GM10847 (cell line): ENCODE measurements around the gene DNAJC30.

Experiments
- POLR2A ChIP-seq: IDR thresholded peaks from 2 replicates; pipeline ENCODE4 v1.6.1; 2011; ENCODE audit not compliant: insufficient read length; ENCODE audit errors: extremely low read depth

DNAJC30 gene

GRCh38 chr7:73683056-73683787, at the start of gene DNAJC30, which contains the start of gene BUD23:
TSS of gene DNAJC30 (minus strand) at chr7:73683453. CDS start at chr7:73683423, 30 bp downstream.
TSS of gene BUD23 (plus strand) at chr7:73683597. CDS start at chr7:73683626, 29 bp downstream.
- peak; percentile 91 for TF ChIP-seq POLR2A

DNA sequence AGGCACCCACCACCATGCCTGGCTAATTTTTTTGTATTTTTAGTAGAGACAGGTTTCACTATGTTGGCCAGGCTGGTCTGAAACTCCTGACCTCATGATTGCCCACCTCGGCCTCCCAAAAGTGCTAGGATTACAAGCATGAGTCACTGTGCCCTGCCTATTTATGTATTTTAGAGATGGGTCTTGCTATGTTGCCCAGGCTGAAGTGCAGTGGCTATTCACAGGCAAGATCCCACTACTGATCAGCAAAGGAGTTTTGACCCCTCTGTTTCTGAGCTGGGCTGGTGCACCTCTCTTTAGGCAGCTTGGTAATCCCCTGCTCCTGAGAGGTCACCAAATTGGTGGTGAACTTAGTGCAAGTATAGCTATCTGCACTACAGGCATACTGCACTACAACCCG, 49.1 kb upstream of the DNAJC30 start:
- TF ChIP-seq POLR2A, result no peak

- no peak for TF ChIP-seq POLR2A
Measured at GRCh38 chr7:73730485-73730884, 47.2 kb upstream of the DNAJC30 start.

GRCh38 chr7:73728551-73728950, 45.3 kb upstream of the DNAJC30 start:
- no peak for TF ChIP-seq POLR2A

DNA sequence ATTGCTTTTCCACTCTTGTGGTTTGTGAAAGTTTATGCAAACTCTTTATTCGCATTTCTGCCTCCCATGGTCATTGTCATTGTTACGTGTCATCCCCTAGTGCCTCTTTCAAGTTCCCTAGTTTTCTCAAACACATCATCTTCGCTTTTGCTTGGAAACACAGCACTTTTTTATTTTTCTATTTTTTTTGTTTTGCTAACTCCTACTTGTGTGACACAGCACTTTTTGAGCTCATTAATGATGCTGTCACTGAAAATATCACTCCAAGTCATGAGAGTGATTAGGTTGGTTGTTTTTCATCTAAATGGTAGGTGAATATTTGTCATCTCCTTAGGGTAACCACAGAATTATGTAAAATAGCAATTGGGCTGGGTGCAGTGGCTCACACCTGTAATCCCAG, 44.7 kb upstream of the DNAJC30 start:
- no peak for TF ChIP-seq POLR2A

DNA sequence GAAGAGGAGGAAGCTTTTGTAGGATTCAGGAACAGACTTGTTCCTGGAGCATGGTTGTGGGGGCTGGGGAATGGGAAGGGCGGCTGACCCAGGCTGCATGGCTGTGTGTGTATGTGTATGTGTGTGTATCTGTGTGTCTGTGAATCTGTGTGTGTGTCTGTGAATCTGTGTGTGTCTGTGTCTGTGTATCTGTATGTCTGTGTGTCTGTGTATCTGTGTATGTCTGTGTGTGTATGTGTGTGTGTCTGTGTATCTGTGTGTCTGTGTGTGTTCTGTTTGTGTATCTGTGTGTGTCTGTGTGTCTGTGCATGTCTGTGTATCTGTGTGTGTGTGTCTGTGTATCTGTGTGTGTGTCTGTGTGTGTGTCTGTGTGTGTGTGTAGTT, 42.8 kb upstream of the DNAJC30 start:
- no peak for TF ChIP-seq POLR2A

DNA sequence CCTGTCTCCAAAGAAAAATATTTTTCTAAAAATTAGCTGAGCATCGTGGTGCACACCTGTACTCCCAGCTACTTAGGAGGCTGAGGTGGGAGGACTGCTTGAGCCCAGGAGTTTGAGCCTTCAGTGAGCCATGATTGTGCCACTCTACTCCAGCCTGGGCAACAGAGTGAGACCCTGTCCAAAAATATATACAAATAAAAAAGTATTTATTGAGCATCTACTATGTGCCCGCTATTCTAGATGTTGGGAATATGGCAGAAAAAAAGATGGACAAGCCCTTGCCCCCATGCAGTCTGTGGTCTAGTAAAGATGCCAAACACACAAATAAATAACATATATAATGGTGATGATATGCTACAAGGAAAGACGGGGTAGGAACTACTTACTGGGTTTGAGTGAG, 40.6 kb upstream of the DNAJC30 start:
- TF ChIP-seq POLR2A, result no peak

DNA sequence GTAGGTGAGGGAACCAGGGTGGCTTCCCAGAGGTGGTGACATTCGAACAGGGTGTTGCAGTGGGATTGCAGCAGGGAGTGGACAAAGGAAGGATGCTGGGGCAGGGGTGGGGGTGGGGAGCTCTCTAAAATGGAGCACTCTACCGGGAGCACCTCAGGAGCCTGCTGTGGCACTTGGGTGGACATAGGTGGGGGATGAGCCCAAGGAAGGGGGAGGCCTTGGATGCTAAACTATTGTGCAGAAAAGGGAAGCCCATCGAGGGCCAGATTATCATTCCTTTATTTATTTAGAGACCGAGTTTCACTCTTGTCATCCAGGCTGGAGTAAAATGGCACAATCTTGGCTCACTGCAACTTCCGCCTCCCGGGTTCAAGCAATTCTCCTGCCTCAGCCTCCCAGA, 39.5 kb upstream of the DNAJC30 start:
- no peak for TF ChIP-seq POLR2A

GRCh38 chr7:73721377-73721817, 38.1 kb upstream of the DNAJC30 start:
- TF ChIP-seq POLR2A, result no peak

DNA sequence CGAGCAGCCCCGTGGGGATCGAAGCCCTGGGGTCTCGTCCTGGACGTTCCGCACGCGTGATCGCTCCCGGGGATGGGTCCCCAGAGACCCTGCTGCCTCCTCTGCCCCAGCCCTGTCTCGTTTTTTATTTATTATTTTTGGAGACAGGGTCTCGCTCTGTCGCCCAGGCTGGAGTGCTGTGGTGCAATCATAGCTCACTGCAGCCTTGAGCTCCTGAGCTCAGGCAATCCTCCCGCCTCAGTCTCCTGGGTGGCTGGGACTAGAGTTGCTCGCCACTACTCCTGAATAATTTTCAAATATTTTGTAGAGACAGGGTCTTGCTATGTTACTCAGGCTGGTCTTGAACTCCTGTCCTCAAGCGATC, 36.5 kb upstream of the DNAJC30 start:
- TF ChIP-seq POLR2A, result no peak

- peak; percentile 41 for TF ChIP-seq POLR2A
Measured at GRCh38 chr7:73718905-73719805, 35.9 kb upstream of the DNAJC30 start, which contains the start of gene STX1A. TSS of gene STX1A (minus strand) at chr7:73719669. CDS start at chr7:73719631, 38 bp downstream.

DNA sequence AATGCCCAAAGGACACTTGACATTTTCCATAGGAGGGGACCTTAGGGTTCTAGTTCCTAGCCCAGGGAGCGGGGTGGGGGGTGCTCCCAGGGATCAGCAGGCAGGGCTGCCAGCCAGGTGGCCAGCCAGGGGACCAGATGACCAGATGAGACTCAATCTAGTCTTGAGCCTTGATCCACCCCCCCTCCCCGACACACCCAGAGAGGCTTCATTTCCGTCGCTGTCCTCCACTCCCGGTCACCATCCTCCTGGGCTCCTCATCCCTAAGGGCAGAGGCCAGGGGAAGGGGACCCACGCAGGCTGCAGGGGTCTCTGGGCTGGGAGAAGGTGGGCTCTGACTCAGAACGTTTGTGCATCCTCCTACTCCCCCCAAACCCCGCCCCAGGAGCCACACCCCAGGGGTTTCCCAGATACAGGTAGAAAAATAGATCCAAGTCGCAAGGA, 35.2 kb upstream of the DNAJC30 start:
- no peak for TF ChIP-seq POLR2A

GRCh38 chr7:73717991-73718405, 34.7 kb upstream of the DNAJC30 start:
- TF ChIP-seq POLR2A, result no peak

DNA sequence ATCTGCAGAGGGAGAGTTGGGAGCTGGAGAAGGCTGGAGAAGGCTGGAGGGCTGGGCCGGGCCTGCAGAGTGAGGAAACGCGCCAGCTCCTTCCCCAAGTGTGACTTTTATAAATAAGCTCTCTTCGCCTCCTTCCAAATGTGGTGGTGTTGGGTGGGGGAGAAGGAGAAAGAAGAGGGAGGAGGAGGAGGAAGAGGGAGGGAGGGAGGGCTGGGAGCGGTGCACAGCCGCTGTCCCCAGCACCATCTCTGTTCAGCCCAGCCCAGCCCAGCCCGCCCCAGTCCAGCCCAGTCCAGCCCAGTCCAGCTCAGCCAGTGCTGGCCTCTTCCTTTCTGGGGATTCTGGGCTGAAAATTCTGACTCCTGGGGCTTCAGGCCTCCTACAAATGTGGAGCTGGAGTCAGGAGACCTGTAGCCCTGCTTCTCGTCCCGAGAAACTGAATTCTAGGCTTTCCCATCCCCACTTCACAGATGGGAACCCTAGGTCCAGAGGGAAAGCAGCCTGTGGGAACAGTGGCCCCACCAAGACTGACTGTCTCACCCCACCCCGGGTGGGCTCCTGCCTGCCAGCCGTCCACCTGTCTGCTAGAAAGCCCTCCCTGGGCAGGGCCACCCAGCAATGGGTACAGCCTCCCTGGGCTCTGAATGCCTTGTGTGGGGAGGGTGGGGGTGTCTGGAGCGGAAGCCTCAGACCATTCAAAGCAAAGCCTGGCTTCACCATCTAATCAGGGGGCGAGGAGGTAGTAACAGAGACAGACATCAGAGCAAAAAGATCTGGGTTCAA, 34.0 kb upstream of the DNAJC30 start:
- no peak for TF ChIP-seq POLR2A

DNA sequence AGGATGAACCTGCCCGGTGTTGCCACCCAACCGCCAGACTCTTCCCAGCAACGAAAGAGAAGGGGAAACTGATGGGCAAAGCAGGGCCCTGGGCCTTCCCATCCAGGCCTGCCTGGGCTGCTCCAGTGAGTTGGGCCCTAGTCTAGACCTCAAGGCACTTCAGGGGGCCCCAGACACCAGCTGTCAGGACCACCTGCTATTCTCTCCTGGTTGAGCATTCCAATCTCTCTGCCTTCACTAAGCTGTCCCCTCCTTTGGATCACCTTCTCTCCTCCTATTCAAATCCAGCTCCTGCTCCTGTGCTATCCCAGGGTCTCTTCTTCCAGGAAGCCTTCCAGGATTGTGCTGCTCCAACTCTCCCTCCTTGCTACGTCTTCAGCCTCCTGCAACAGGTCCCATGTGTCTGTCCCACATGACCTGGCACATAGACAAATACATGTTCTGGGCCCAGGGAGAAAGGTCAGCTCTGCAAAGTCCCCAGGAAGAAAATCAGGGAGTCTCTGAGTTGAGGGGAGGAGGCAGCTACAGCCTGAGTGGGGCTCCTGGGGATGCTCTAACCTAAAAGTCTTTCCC, 33.2 kb upstream of the DNAJC30 start:
- TF ChIP-seq POLR2A, result no peak
